ENCODE results near the gene SLTM. TPM values are rescaled to one million over a fixed set of nuclear protein-coding genes. Genes with fewer than 3 reads are reported as not detected.

Gene SLTM
- polyA plus RNA-seq, 3 donors = 26.5 to 105 (median 34.3) TPM

DNA sequence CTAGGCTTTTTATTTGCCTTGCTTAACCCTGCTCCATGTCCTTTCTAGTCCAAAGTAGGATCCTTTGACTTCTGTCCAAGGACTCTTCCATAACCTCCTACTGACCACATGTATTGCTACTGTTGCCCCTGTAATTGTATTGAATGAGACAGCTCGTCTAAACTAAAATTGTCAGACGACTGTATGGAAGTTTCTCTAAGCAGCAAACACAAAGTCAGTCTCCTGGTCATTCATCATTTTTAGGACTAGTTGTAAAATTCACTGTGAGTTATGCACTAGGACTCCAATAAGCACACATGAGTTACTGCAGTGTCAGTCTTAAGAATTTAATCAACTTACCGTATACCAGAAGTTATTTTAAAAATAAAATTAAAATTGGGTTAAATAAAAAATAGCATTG, 32.8 kb downstream of the SLTM start:
- intact Hi-C loops (cut with micrococcal nuclease) = no loop called here
- no peaks in the 10 kb centered on the region for H3K4me1 ChIP-seq (ENCODE audit: control insufficient read depth in 1 of 2, insufficient read depth in 2 of 2, low read length in 2 of 2)
- H3K4me2 ChIP-seq (replicated peaks; ENCODE audit: extremely low read depth, low read length, poor library complexity, severe bottlenecking) = no peak overlapping the region
- H3K9ac ChIP-seq (ENCODE audit: insufficient read depth, low read length, poor library complexity, severe bottlenecking) = no peak overlapping the region
- peaks cover 86 to 88% of the 10 kb centered on the region in 2 donors for H3K36me3 ChIP-seq (replicated peaks in 1 of 2; ENCODE audit: control insufficient read depth in 1 of 2, insufficient read depth in 2 of 2, low read length in 2 of 2)
- TF ChIP-seq, protein P1, sequence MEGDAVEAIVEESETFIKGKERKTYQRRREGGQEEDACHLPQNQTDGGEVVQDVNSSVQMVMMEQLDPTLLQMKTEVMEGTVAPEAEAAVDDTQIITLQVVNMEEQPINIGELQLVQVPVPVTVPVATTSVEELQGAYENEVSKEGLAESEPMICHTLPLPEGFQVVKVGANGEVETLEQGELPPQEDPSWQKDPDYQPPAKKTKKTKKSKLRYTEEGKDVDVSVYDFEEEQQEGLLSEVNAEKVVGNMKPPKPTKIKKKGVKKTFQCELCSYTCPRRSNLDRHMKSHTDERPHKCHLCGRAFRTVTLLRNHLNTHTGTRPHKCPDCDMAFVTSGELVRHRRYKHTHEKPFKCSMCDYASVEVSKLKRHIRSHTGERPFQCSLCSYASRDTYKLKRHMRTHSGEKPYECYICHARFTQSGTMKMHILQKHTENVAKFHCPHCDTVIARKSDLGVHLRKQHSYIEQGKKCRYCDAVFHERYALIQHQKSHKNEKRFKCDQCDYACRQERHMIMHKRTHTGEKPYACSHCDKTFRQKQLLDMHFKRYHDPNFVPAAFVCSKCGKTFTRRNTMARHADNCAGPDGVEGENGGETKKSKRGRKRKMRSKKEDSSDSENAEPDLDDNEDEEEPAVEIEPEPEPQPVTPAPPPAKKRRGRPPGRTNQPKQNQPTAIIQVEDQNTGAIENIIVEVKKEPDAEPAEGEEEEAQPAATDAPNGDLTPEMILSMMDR (IDR thresholded peaks at IDR 0.05) = no peak
- no peaks in the 10 kb centered on the region for H3K27me3 ChIP-seq (ENCODE audit: control insufficient read depth in 2 of 2, insufficient read depth in 2 of 2, low read length in 2 of 2)
- no peak for DNase-seq
- no CpG with 5 or more reads among the region's 3 CpGs for WGBS (ENCODE audit: insufficient coverage)
- H3K4me1 Mint-ChIP-seq = no peaks in the 10 kb centered on the region
- no peak overlapping the region for H3K4me3 ChIP-seq (replicated peaks in 1 of 3; ENCODE audit: low read depth in 2 of 3, low read length in 3 of 3)
- H3K27me3 Mint-ChIP-seq (ENCODE audit: low read depth in 3 of 3) = no peaks in the 10 kb centered on the region
- peaks cover 47% of the 10 kb centered on the region for H3K79me2 ChIP-seq (ENCODE audit: insufficient read depth, low read length)
- peaks cover 63 to 73% of the 10 kb centered on the region in 2 donors for H3K36me3 Mint-ChIP-seq
- H3K27ac ChIP-seq (ENCODE audit: low read depth in 1 of 2, low read length in 2 of 2) = no peak overlapping the region
- peaks cover 59% of the 10 kb centered on the region for H4K20me1 ChIP-seq (ENCODE audit: insufficient read depth, low read length)
- H3K9me3 ChIP-seq (replicated peaks in 1 of 2; ENCODE audit: control insufficient read depth in 1 of 2, insufficient read depth in 1 of 2, low read length in 2 of 2) = no peaks in the 10 kb centered on the region
- H3K27ac Mint-ChIP-seq = peak overlapping the region in 1 of 7 donors; percentile 68
- H2AFZ ChIP-seq (ENCODE audit: insufficient read depth, low read depth, low read length, poor library complexity, severe bottlenecking) = no peak overlapping the region
- no peak overlapping the region for H3K4me3 Mint-ChIP-seq
- no peaks in the 10 kb centered on the region for H3K9me3 Mint-ChIP-seq

DNA sequence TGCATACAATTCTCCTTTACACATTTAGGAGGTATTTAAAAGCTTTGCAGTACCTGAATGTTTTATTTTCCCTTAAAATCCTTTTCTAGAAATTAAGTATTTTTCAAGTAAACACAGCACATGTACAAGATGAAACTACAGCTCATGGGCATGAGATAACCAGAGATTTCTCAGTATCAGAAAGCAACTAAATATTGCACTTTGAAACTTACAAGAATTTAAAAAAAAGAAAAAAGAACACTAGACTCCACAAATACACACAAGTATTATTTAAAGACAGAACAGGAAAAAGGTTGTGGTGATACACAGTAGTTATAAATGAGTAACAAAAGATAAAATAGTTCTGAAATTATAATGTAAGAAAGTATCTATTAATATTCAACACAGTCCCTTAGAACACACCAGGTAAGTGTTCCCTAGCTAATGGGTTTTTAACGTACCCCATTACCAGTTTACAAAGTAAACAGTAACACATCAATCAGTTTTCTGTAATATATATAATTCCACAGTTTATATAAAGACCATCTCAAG, 35.3 kb downstream of the SLTM start:
- no CpG with 5 or more reads among the region's 1 CpG for WGBS (ENCODE audit: insufficient coverage)
- Histone ChIP-seq H2AFZ (ENCODE audit: insufficient read depth, low read depth, low read length, poor library complexity, severe bottlenecking) (no peak overlapping the region), H4K20me1 (ENCODE audit: insufficient read depth, low read length) (peaks cover 63% of the 10 kb centered on the region), H3K4me2 (replicated peaks; ENCODE audit: extremely low read depth, low read length, poor library complexity, severe bottlenecking) (no peak overlapping the region), H3K79me2 (ENCODE audit: insufficient read depth, low read length) (peaks cover 38% of the 10 kb centered on the region), H3K27me3 (ENCODE audit: control insufficient read depth in 2 of 2, insufficient read depth in 2 of 2, low read length in 2 of 2) (no peaks in the 10 kb centered on the region), H3K36me3 (replicated peaks in 1 of 2; ENCODE audit: control insufficient read depth in 1 of 2, insufficient read depth in 2 of 2, low read length in 2 of 2) (peaks cover 89 to 93% of the 10 kb centered on the region in 2 donors), H3K4me3 (replicated peaks in 1 of 3; ENCODE audit: low read depth in 2 of 3, low read length in 3 of 3) (no peak overlapping the region), H3K27ac (ENCODE audit: low read depth in 1 of 2, low read length in 2 of 2) (no peak overlapping the region), H3K4me1 (ENCODE audit: control insufficient read depth in 1 of 2, insufficient read depth in 2 of 2, low read length in 2 of 2) (no peaks in the 10 kb centered on the region), H3K9ac (ENCODE audit: insufficient read depth, low read length, poor library complexity, severe bottlenecking) (no peak overlapping the region), H3K9me3 (replicated peaks in 1 of 2; ENCODE audit: control insufficient read depth in 1 of 2, insufficient read depth in 1 of 2, low read length in 2 of 2) (no peaks in the 10 kb centered on the region)
- Mint-ChIP-seq H3K9me3 (no peaks in the 10 kb centered on the region), H3K4me3 (no peak overlapping the region), H3K36me3 (peaks cover 71 to 78% of the 10 kb centered on the region in 2 donors), H3K4me1 (no peaks in the 10 kb centered on the region), H3K27me3 (ENCODE audit: low read depth in 3 of 3) (no peaks in the 10 kb centered on the region), H3K27ac (peak overlapping the region in 1 of 7 donors; percentile 43)
- no peak for DNase-seq
- TF ChIP-seq, protein P1 (IDR thresholded peaks at IDR 0.05) = no peak
- intact Hi-C loops (cut with micrococcal nuclease) = no loop called here

All from CD14-positive monocyte (primary cell).